H1 (cell line): Measurements from ENCODE around the gene ERN2. TPM values are rescaled to one million over a fixed set of nuclear protein-coding genes. Genes with fewer than 3 reads are reported as not detected.

ENCODE experiments used
- EGR1 ChIP-seq: IDR thresholded peaks from 2 replicates; pipeline ENCODE4 v1.6.1; 2011; ENCODE audit warnings: low read depth, low read length, borderline replicate concordance
- POU5F1 ChIP-seq: IDR thresholded peaks from 2 replicates; pipeline ENCODE4 v1.6.1; 2011; ENCODE audit warnings: low read depth, mild to moderate bottlenecking, low read length, moderate library complexity
- RBBP5 ChIP-seq: IDR thresholded peaks from 2 replicates; pipeline ENCODE4 v1.7.1; 2012; ENCODE audit warnings: low read depth, mild to moderate bottlenecking, inconsistent platforms, low read length, moderate library complexity, borderline replicate concordance
- SIN3A ChIP-seq, 2 experiments: IDR thresholded peaks in 1 of 2; conservative IDR thresholded peaks in 1 of 2; 2 replicates each; pipeline ENCODE4 v1.6.1; 2011 to 2012; ENCODE audit warnings: low read length in 2 of 2, improper control_type of control experiment in 1 of 2, low read depth in 1 of 2, mild to moderate bottlenecking in 1 of 2
- ZNF274 ChIP-seq: IDR thresholded peaks from 2 replicates; pipeline ENCODE4 v1.7.0; 2012; ENCODE audit warnings: low read length, borderline replicate concordance; ENCODE audit errors: extremely low read depth
- polyA plus RNA-seq, 7 experiments: library from polyadenylated mRNA; depleted of rRNA in 3 of 7; stranded (reverse) in 5 of 7; unstranded in 2 of 7; fragments of >200 nt in 5 of 7; fragments of 200-250 nt in 2 of 7; gene quantifications; 1 replicate in 5 of 7; 2 replicates in 1 of 7; 4 replicates in 1 of 7; pipeline versions ENCODE4 v1.2.1 to v1.2.3, GENCODE V29; 2011 to 2013; ENCODE audit warnings: missing spikeins in 2 of 7, mixed read lengths in 2 of 7
- total RNA-seq: library from RNA; stranded (reverse); fragmentation: NEBNext Ultra II Directional; extraction: Animal tissue kit (Norgen Biotek cat#: 25700); gene quantifications from 2 replicates; pipeline ENCODE4 v1.2.1, GENCODE V29; 2021

ERN2 gene
- total and polyA plus RNA-seq, 2 of the 8 experiments (the other 6 are each of a cell fraction or from before 2014, with no cell fraction given) = 2.4 to 4.4 TPM

DNA sequence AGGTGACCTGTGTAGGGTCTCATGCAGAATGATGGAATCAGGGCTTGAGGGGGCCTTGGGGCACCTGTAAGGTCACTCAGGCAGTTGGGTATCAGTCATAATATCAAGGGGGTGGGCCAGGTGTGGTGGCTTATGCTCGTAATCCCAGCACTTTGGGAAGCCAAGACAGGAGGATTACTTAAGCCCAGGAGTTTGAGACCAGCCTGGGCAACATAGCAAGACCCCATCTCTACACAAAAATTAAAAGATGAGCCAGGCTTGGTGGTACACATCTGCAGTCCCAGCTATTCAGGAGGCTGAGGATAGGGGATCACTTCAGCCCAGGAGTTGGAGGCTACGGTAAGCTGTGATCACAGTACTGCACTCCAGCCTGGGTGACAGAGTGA, 7.5 kb downstream of the ERN2 start (continued):
- TF ChIP-seq SIN3A (conservative IDR thresholded peaks at IDR 0.05 in 1 of 2, IDR thresholded peaks at IDR 0.05 in 1 of 2; ENCODE audit: low read depth in 1 of 2, low read length in 2 of 2) = no peak
- no peak for TF ChIP-seq POU5F1
- TF ChIP-seq RBBP5 = no peak
- no peak for TF ChIP-seq ZNF274
- no peak for TF ChIP-seq EGR1
